HEK293T (cell line): Measurements from ENCODE around the gene SIAE.

ENCODE experiments used
- BHLHE40 ChIP-seq: fragments of 450-650 bp; IDR thresholded peaks from 2 replicates; pipeline ENCODE4 v1.6.1; 2016; ENCODE audit warnings: mild to moderate bottlenecking, moderate library complexity, borderline replicate concordance
- CTBP1 ChIP-seq: fragments of 450-650 bp; IDR thresholded peaks from 2 replicates; pipeline ENCODE4 v1.6.1; 2016; ENCODE audit warnings: borderline replicate concordance
- ELF4 ChIP-seq: fragments of 450-650 bp; IDR thresholded peaks from 2 replicates; pipeline ENCODE4 v1.6.1; 2017; ENCODE audit warnings: antibody characterized with exemption
- FOXA1 ChIP-seq: fragments of 450-650 bp; IDR thresholded peaks from 2 replicates; pipeline ENCODE4 v1.6.1; 2016; ENCODE audit warnings: mild to moderate bottlenecking
- FOXK2 ChIP-seq: fragments of 450-650 bp; IDR thresholded peaks from 2 replicates; pipeline ENCODE4 v1.6.1; 2016; ENCODE audit warnings: mild to moderate bottlenecking
- FOXM1 ChIP-seq: fragments of 450-650 bp; IDR thresholded peaks from 2 replicates; pipeline ENCODE4 v1.6.1; 2017; ENCODE audit warnings: mild to moderate bottlenecking, borderline replicate concordance
- HDGF ChIP-seq: fragments of 450-650 bp; IDR thresholded peaks from 2 replicates; pipeline ENCODE4 v1.6.1; 2017; ENCODE audit warnings: antibody characterized with exemption, borderline replicate concordance
- L3MBTL2 ChIP-seq: fragments of 450-650 bp; conservative IDR thresholded peaks from 2 replicates; pipeline ENCODE4 v1.6.1; 2016; ENCODE audit warnings: mild to moderate bottlenecking
- LEF1 ChIP-seq: fragments of 450-650 bp; IDR thresholded peaks from 2 replicates; pipeline ENCODE4 v1.6.1; 2017; ENCODE audit warnings: mild to moderate bottlenecking, borderline replicate concordance
- SP1 ChIP-seq: fragments of 450-650 bp; IDR thresholded peaks from 2 replicates; pipeline ENCODE4 v1.6.1; 2017
- SUZ12 ChIP-seq: fragments of 450-650 bp; IDR thresholded peaks from 2 replicates; pipeline ENCODE4 v1.6.1; 2016; ENCODE audit warnings: mild to moderate bottlenecking
- TARDBP ChIP-seq: fragments of 450-650 bp; IDR thresholded peaks from 2 replicates; pipeline ENCODE4 v1.6.1; 2016
- ZNF384 ChIP-seq: fragments of 450-650 bp; IDR thresholded peaks from 2 replicates; pipeline ENCODE4 v1.6.1; 2016
- TF ChIP-seq, protein P1 (sequence below): fragments of 450-650 bp; IDR thresholded peaks from 2 replicates; pipeline ENCODE4 v1.6.1; 2016

DNA sequence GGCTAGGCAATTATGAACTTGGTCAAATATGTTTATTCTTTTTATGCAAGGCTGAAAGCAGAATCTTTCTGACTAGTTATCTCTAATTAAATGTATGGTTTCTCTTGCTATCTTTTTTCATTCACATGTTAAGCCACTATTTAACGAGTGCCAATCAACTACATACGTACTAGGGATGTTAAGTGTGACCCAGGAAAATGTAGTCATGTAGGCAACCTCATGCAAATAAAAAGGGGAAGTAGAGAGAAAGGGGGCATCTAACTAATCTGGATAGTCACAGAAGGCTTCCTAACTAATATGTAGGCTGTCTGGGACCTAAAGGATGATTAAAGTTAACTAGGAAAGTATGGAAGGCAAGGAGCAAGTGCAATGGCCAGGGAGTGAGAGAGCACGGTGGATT lies 27.4 kb downstream of the SIAE start:
- no peak for TF ChIP-seq FOXM1
- TF ChIP-seq, protein P1, sequence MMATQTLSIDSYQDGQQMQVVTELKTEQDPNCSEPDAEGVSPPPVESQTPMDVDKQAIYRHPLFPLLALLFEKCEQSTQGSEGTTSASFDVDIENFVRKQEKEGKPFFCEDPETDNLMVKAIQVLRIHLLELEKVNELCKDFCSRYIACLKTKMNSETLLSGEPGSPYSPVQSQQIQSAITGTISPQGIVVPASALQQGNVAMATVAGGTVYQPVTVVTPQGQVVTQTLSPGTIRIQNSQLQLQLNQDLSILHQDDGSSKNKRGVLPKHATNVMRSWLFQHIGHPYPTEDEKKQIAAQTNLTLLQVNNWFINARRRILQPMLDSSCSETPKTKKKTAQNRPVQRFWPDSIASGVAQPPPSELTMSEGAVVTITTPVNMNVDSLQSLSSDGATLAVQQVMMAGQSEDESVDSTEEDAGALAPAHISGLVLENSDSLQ, result no peak
- no peak for TF ChIP-seq BHLHE40
- TF ChIP-seq ELF4, result no peak
- no peak for TF ChIP-seq L3MBTL2
- no peak for TF ChIP-seq SUZ12
- no peak for TF ChIP-seq ZNF384
- TF ChIP-seq TARDBP, result no peak
- no peak for TF ChIP-seq SP1
- no peak for TF ChIP-seq FOXA1
- TF ChIP-seq FOXK2, result no peak
- TF ChIP-seq HDGF, result no peak
- no peak for TF ChIP-seq CTBP1
- no peak for TF ChIP-seq LEF1
